Measurements from ENCODE around the gene KATNAL1.

GRCh38 chr13:30153545-30154426 lies 153.6 kb downstream of the KATNAL1 start:
- no peak for TF ChIP-seq L3MBTL2 (conservative IDR thresholded peaks at IDR 0.05)
- no peak for TF ChIP-seq ZNF384 (IDR thresholded peaks at IDR 0.05)
- no peak for TF ChIP-seq SP1 (IDR thresholded peaks at IDR 0.05)
- TF ChIP-seq LEF1 (IDR thresholded peaks at IDR 0.05; ENCODE audit: borderline replicate concordance): no peak
- TF ChIP-seq FOXK2 (IDR thresholded peaks at IDR 0.05): no peak
- no peak for TF ChIP-seq BHLHE40 (IDR thresholded peaks at IDR 0.05; ENCODE audit: borderline replicate concordance)
- no peak for TF ChIP-seq TARDBP (IDR thresholded peaks at IDR 0.05)
- TF ChIP-seq ELF4 (IDR thresholded peaks at IDR 0.05): no peak
- TF ChIP-seq FOXM1 (IDR thresholded peaks at IDR 0.05; ENCODE audit: borderline replicate concordance): no peak
- TF ChIP-seq ARNT (IDR thresholded peaks at IDR 0.05): no peak
- no peak for TF ChIP-seq NFRKB (IDR thresholded peaks at IDR 0.05)

Measured in HEK293T (cell line).